ENCODE data around the gene TBX4. TPM values are rescaled to one million over a fixed set of nuclear protein-coding genes. Genes with fewer than 3 reads are reported as not detected.

The TBX4 gene
- total and polyA plus RNA-seq, 2 experiments from 2014 or later = not detected

- Histone ChIP-seq H3K27me3 (replicated peaks; ENCODE audit: insufficient read depth) (0 out of 2 replicates have a peak, but pooled peaks cover 8% of the 10 kb centered on the region), H3K4me1 (ENCODE audit: insufficient read depth) (no peaks in the 10 kb centered on the region), H3K9me3 (ENCODE audit: low read depth) (no peaks in the 10 kb centered on the region), H3K4me2 (ENCODE audit: unreplicated experiment) (no peak overlapping the region), H3K79me2 (ENCODE audit: insufficient read depth) (no peaks in the 10 kb centered on the region), H3K4me3 (no peak overlapping the region), H3K9me2 (ENCODE audit: insufficient read depth) (no peaks in the 10 kb centered on the region), H3K36me3 (ENCODE audit: low read depth) (no peaks in the 10 kb centered on the region), H4K20me1 (ENCODE audit: insufficient read depth) (no peaks in the 10 kb centered on the region), H3K9ac (no peak overlapping the region), H3F3A (ENCODE audit: insufficient read depth) (no peaks in the 10 kb centered on the region), H2AFZ (no peak overlapping the region), H3K27ac (no peak overlapping the region)
- 78 to 79% methylated on average over 8 of the region's 8 CpGs for WGBS, 2 experiments (ENCODE audit: low coverage in 1 of 2, low lambda C conversion rate in 2 of 2, missing lambda C conversion rate in 2 of 2)
- DNase-seq = no peak
- TF ChIP-seq EZH2 (IDR thresholded peaks at IDR 0.05; ENCODE audit: insufficient read depth, poor library complexity, severe bottlenecking) = no peak
- no peak for TF ChIP-seq EZH2phosphoT487 (IDR thresholded peaks at IDR 0.05; ENCODE audit: insufficient read depth, low read depth)
- in situ Hi-C loops (cut with MboI) = no loop called here
These were observed 46.1 kb downstream of the TBX4 start for GRCh38 chr17:61498042-61498994.

GRCh38 chr17:61499632-61500031, 47.4 kb downstream of the TBX4 start:
- H3K9ac ChIP-seq = no peak overlapping the region
- no peak for DNase-seq
- no peak overlapping the region for H3K4me3 ChIP-seq
- H4K20me1 ChIP-seq (ENCODE audit: insufficient read depth) = no peaks in the 10 kb centered on the region
- WGBS, 2 experiments (ENCODE audit: low coverage in 1 of 2, low lambda C conversion rate in 2 of 2, missing lambda C conversion rate in 2 of 2) = 73 to 74% methylated on average over 3 of the region's 3 CpGs
- H3K4me2 ChIP-seq (ENCODE audit: unreplicated experiment) = no peak overlapping the region
- no peaks in the 10 kb centered on the region for H3K9me2 ChIP-seq (ENCODE audit: insufficient read depth)
- H3K9me3 ChIP-seq (ENCODE audit: low read depth) = no peaks in the 10 kb centered on the region
- peaks cover 3% of the 10 kb centered on the region; the same call in 1 of the 2 replicates for H3K4me1 ChIP-seq (ENCODE audit: insufficient read depth)
- H2AFZ ChIP-seq = no peak overlapping the region
- TF ChIP-seq EZH2 (IDR thresholded peaks at IDR 0.05; ENCODE audit: insufficient read depth, poor library complexity, severe bottlenecking) (no peak), EZH2phosphoT487 (IDR thresholded peaks at IDR 0.05; ENCODE audit: insufficient read depth, low read depth) (no peak)
- H3K36me3 ChIP-seq (ENCODE audit: low read depth) = no peaks in the 10 kb centered on the region
- H3K79me2 ChIP-seq (ENCODE audit: insufficient read depth) = no peaks in the 10 kb centered on the region
- H3K27me3 ChIP-seq (replicated peaks; ENCODE audit: insufficient read depth) = 0 out of 2 replicates have a peak, but pooled peaks cover 8% of the 10 kb centered on the region
- no peaks in the 10 kb centered on the region for H3F3A ChIP-seq (ENCODE audit: insufficient read depth)
- no peak overlapping the region for H3K27ac ChIP-seq
- in situ Hi-C loops (cut with MboI) = no loop called here

GRCh38 chr17:61500287-61500686, 48.1 kb downstream of the TBX4 start:
- H2AFZ ChIP-seq = no peak overlapping the region
- H3K9ac ChIP-seq = no peak overlapping the region
- no peaks in the 10 kb centered on the region for H3K36me3 ChIP-seq (ENCODE audit: low read depth)
- H3K9me2 ChIP-seq (ENCODE audit: insufficient read depth) = no peaks in the 10 kb centered on the region
- in situ Hi-C loops (cut with MboI) = no loop called here
- H4K20me1 ChIP-seq (ENCODE audit: insufficient read depth) = no peaks in the 10 kb centered on the region
- peaks cover 4% of the 10 kb centered on the region; the same call in 1 of the 2 replicates for H3F3A ChIP-seq (ENCODE audit: insufficient read depth)
- no peak overlapping the region for H3K27ac ChIP-seq
- no peak for DNase-seq
- H3K4me2 ChIP-seq (ENCODE audit: unreplicated experiment) = no peak overlapping the region
- 60 to 64% methylated on average over 2 of the region's 2 CpGs for WGBS, 2 experiments (ENCODE audit: low coverage in 1 of 2, low lambda C conversion rate in 2 of 2, missing lambda C conversion rate in 2 of 2)
- peaks cover 8% of the 10 kb centered on the region; the same call in 1 of the 2 replicates for H3K4me1 ChIP-seq (ENCODE audit: insufficient read depth)
- TF ChIP-seq EZH2phosphoT487 (IDR thresholded peaks at IDR 0.05; ENCODE audit: insufficient read depth, low read depth) (no peak), EZH2 (IDR thresholded peaks at IDR 0.05; ENCODE audit: insufficient read depth, poor library complexity, severe bottlenecking) (no peak)
- no peaks in the 10 kb centered on the region for H3K9me3 ChIP-seq (ENCODE audit: low read depth)
- H3K4me3 ChIP-seq = no peak overlapping the region
- H3K27me3 ChIP-seq (replicated peaks; ENCODE audit: insufficient read depth) = 0 out of 2 replicates have a peak, but pooled peaks cover 8% of the 10 kb centered on the region
- no peaks in the 10 kb centered on the region for H3K79me2 ChIP-seq (ENCODE audit: insufficient read depth)

- Histone ChIP-seq H3K9me2 (ENCODE audit: insufficient read depth) (no peaks in the 10 kb centered on the region), H4K20me1 (ENCODE audit: insufficient read depth) (no peaks in the 10 kb centered on the region), H3K9ac (no peak overlapping the region), H3F3A (ENCODE audit: insufficient read depth) (peaks cover 4% of the 10 kb centered on the region; the same call in 1 of the 2 replicates), H3K4me3 (no peak overlapping the region), H2AFZ (no peak overlapping the region), H3K4me1 (ENCODE audit: insufficient read depth) (peaks cover 8% of the 10 kb centered on the region; the same call in 1 of the 2 replicates), H3K36me3 (ENCODE audit: low read depth) (no peaks in the 10 kb centered on the region), H3K27me3 (replicated peaks; ENCODE audit: insufficient read depth) (peaks cover 23% of the 10 kb centered on the region), H3K79me2 (ENCODE audit: insufficient read depth) (no peaks in the 10 kb centered on the region), H3K4me2 (ENCODE audit: unreplicated experiment) (no peak overlapping the region), H3K27ac (no peak overlapping the region), H3K9me3 (ENCODE audit: low read depth) (no peaks in the 10 kb centered on the region)
- WGBS, 2 experiments (ENCODE audit: low coverage in 1 of 2, low lambda C conversion rate in 2 of 2, missing lambda C conversion rate in 2 of 2) = 85 to 88% methylated on average over 5 of the region's 5 CpGs
- no peak for DNase-seq
- in situ Hi-C loops (cut with MboI) = no loop called here
- TF ChIP-seq EZH2 (IDR thresholded peaks at IDR 0.05; ENCODE audit: insufficient read depth, poor library complexity, severe bottlenecking) (no peak), EZH2phosphoT487 (IDR thresholded peaks at IDR 0.05; ENCODE audit: insufficient read depth, low read depth) (no peak)
These were observed 50.1 kb downstream of the TBX4 start for GRCh38 chr17:61502292-61502691.
